Measurements from ENCODE around the gene GREB1L.

The GREB1L gene

DNA sequence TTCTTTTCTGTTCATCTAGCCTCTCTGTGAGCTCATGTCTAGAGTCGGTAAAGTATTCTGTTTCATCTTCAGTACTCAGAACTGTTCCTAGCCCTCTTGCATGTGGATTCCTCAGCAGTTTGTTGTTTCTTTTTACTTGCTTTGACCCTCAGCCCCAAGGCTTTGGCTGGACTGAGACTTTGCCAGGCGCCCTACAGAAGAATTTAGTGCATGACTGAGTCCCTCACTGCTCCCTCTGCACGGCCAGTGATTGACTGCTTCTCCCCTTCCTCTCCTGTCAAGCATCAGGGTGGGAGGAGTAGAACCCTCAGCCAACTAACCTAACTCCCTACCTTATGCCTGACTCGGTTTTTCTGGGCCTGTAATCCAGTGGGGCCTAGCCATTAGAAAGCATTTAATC, 248.7 kb downstream of the GREB1L start:
- no peak for DNase-seq

DNA sequence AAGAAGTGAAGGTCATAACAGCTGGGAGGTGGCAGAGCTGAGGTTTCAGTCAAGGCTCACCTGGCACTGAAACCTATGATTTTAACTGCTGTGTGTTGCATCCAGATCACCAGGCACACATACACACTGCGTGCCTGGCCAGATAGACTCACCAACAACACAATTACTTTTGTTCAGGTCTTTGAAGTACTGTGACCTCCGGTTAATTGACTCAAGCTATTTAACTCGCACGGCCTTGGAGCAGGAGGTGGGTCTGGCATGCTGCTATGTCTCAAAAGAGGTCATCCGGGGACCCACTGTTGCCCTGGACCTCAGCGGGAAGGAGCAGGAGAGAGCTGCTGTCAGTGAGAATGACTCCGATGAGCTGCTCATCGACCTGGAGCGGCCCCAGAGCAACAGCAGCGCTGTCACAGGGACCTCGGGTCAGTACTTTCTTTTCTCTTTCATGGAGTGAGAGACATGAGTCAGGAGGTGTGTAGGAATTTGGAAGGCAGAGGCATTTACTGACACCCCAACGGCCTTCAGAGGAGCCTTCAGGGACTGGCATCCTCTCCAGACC, 254.3 kb downstream of the GREB1L start:
- no peak for DNase-seq

DNA sequence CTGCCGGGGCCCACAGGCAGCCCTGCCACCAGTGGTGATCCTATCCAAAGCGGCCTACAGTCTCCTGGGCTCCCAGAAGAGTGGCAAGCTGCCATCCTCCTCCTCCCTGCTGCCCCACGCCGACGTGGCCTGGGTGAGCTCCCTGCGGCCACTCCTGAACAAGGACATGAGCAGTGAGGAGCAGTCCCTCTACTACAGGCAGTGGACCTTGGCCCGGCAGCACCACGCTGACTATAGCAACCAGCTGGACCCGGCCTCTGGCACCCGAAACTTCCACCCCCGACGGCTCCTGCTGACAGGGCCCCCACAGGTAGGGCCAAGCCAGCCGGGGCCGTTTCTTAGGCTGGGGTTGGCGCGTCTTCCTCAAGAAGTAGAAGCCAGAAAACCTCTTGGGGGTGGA, 258.0 kb downstream of the GREB1L start:
- DNase-seq: no peak

DNA sequence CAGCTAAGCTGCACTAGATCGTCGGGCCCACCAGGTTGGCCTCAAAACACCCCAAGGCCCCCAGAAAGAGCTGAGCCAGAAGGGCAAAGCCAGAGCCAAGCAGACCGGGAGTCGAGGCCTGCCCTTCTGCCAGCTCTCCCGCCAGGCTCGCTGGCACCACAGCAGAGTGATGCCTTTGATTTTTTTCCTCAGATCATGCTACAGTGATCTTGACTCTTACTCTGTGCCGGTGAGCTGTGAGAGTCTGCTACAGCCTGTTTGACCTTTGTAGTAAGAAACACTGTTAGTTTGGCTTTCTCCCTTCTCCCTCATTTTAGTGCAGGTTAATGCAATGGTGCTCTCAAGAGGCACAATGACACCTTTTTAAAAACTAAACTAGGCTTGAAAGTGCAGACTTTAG, 260.6 kb downstream of the GREB1L start:
- no peak for DNase-seq

DNA sequence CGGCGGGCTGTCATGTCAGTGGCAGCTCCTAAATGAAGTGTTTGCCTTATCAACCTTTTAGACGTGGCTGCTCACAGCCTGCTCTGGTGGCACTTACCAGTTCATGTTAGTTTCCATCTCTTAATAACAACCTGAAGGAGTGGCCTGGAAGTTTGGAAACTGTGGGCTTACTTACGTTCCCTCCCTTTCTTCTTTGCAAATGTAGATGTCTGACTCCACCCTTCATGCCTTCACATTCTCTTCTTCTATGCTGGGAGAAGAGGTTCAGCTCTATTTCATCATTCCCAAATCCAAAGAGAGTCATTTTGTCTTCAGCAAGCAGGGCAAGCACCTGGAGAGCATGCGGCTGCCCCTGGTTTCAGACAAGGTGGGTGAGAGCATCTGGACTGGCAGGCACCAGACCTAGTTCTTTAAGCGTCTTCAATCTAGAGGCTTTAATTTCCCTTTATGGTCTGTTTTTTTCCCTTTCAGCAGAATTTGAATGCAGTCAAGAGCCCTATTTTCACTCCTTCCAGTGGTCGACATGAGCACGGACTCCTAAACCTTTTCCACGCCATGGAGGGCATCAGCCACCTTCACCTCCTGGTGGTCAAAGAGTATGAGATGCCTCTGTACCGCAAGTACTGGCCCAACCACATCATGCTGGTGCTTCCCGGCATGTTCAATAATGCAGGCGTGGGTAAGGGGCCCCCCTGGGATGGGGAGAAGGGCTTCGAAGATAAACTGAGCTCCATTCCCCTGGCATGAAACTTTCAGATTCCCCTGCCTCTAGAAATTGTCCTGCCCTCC, 266.1 kb downstream of the GREB1L start:
- no peak for DNase-seq

DNA sequence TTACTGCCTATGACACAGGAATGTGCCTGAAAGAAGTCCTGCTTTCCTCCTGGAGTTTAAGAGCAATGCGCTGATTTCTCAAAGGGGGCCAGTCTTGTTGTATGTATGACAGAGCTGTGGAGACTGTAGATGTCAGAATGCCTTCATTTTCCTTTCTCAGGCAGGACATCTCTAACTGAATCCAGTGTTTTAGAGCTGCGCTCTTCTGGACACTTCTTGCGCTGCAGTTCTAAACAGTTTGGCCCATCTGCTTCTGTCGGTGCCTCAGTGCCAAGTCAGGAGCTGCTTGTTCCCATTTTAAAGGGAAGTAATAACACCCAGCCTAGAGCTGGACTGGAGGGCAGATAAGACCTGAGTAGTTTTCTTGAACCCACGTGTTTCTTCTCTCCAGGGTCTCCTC, 267.0 kb downstream of the GREB1L start:
- no peak for DNase-seq

DNA sequence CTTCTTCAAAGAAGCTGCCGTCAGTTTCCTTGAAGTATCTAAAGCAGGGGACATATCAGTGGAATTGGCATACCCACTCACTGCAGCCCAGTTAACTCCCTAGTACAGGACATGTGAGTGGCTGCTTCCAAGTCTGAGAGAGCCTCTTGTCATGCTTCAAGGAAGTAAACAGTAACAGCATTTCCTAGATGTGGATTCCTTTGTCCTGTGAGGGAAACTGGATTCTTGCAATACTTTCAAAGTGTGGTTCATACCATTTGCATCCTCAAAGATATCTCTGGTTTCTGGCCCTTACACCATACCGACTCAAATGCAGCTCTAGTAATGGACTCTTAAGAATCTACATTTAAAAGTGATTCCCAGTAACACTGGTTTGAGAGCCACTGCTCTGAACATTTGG, 271.3 kb downstream of the GREB1L start:
- no peak for DNase-seq

DNA sequence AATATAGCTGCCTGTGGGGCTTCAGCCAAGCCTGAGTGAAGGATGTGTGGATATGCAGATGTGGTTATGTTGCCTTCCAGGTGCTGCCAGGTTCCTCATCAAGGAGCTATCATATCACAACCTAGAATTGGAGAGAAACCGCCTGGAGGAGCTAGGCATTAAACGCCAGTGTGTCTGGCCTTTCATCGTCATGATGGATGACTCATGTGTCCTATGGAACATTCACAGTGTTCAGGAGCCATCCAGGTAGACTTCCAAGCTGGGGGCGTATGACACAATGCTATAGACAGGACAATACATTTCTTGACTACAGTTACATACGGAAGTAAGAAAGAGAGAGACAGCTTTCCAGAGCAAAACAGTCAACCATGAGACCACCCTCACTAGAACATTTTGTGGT, 271.7 kb downstream of the GREB1L start:
- no peak for DNase-seq

DNA sequence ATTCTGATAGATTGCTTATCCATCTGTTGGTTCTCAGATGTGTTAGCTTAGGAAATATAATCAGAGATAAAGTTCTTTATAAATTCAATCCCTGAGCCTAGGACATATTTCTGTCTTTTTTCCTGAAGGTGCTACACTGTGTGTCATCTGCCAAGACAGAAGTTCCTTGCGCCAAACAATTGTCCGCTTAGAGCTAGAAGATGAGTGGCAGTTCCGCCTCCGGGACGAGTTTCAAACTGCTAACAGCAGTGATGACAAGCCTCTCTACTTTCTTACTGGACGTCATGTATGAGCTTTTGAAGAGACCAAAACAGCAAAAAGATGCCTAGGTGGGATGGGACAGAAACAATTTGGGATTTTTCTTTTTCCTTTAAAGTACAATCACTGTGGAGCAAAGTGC, 280.5 kb downstream of the GREB1L start:
- no peak for DNase-seq

DNA sequence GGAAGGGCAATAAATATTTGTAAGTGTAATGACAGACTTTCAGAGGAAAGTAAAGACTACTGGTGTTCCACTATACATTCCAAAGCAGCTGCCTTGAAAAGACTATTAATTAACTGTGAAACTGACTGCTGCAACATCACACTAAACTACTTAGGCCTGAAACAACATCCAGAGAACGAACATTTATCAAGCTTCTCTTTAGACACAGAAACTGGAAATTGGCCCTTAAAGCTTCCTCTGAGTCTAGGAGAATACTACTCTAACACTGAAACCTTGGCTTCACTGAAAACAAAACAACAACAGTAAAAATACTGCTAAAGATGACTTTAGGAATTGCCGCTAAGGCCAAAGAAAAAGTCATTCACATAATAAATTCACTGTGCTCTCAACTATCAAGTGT, 283.9 kb downstream of the GREB1L start:
- DNase-seq: no peak

DNA sequence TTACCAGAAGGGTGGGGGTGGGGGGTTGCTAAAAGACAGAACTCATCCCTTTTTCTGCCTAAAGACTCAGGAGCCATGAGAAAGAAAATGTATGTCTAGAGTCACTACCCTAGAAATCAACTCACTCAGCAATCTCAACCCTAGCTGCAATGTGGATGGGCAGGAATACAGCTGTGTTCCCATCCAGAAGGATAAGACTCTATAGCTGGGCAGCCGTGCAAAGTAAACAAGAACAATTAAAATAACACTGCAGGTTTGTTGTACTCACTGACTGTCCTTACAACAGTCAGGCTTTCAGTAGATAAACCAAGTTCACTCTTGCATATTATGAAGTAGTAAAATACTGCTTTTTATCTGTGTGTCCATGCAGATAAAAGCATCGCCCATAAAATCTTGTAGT, 284.4 kb downstream of the GREB1L start:
- DNase-seq: no peak

DNA sequence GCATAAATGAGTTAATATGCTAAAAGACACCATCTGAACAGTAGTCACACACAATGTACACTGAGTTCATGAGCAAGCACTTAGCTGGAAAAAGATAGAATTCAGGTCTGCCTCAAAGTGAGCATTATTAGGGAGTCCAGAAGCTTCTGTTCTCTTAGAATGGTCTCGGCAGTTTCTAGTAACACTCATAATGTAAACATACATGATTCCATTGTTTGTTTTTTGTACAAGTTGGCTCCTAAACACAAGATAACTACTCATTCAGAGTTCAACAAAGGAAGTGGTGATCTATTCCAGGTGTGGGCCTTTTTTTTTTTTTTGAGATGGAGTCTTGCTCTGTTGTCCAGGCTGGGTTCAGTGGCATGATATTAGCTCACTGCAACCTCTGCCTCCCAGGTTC, 292.3 kb downstream of the GREB1L start:
- no peak for DNase-seq

DNA sequence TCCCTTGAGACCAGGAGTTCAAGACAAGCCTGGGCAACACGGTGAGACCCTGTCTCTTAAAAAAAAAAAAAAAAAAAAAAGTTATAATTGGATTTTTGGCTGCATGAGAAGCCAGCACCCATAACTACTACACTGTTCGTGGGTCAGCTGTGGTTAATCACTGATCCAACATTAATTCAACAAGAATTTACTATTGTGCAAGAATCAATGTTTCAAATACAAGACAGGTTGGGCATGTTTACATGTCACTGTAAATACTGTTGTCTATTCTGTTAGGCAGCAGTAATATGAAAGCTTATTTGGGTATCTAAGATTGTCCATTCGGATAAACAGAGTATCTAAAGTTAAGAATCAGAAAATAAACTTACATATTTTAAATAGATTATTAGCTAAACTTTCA, 296.2 kb downstream of the GREB1L start:
- DNase-seq: no peak

DNA sequence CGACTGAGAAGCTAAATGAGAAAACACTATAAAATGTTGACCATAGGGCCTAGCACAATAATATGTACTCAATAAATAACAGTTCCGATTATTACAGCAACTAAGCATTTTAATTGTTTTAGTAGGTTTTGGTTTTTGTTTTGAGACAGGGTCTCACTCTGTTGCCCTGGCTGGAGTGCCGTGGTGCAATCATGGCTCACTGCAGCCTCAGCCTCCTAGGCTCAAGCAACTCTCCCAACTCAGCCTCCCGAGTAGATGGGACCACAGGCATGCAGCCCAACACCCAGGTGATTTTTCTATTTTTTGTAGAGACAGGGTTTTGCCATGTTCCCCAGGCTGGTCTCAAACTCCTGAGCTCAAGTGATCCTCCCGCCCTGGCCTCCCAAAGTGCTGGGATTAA, 304.4 kb downstream of the GREB1L start:
- no peak for DNase-seq

DNA sequence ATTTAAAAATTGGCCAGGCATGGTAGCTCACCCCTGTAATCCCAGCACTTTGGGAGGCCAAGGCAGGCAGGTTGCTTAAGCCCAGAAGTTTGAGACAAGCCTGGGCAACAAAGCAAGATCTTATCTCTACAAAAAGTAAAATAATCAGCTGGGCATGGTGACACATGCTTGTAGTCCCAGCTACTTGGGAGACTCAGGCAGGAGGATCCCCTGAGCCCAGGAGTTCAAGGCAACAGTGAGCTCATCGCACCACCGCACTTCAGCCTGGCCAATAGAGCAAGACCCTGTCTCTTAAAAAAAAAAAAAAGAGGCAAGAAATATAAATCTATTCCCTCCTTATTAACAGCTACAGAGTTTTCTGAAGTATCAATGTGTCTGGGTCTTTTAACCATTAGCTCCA, 306.6 kb downstream of the GREB1L start:
- no peak for DNase-seq

DNA sequence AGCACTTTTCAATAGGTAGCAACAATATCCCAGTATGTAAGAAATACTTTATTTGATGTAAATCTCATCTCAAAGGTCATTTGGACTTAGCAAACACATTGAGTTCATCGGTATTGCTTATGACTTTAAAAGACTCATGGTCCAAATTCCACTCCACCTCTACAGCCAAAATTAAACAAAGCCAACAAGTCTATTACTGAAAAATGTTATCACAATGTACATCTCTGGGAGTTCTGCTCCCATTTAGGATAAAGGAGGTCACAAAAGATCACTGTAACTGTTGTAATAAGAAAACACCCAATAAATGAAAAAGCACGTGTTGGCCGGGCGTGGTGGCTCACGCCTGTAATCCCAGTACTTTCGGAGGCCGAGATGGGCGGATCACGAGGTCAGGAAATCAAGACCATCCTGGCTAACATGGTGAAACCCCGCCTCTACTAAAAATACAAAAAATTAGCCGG, 308.5 kb downstream of the GREB1L start:
- no peak for DNase-seq

DNA sequence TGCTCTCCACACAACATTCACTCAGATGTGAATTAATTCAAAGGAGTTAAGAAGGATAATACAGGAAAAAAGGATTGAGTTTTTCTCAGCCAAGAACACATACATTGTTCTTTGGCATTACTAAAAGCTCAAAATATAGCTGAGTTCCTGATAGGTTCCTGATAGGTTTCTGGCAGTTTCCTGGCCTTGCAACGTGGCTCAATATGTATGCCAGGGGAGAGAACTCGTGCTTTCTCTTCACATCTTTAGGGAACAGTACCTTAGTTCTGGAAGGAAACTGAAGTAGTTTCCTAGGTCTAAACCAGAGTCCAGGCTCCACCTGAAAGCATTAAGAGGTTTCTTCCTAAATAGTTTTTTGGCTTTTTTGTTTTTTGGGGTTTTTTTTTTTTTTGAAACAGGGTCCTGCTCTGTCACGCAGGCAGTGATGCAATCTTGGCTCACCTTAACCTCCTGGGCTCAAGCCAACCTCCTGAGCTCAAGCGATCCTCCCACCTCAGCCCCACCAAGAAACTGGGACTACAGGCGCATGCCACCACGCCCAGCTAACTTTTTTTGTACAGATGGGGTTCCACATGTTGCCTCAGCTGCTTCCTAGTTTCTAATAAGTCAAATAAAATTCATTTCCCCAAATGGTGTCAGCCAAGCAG, 315.7 kb downstream of the GREB1L start:
- no peak for DNase-seq

DNA sequence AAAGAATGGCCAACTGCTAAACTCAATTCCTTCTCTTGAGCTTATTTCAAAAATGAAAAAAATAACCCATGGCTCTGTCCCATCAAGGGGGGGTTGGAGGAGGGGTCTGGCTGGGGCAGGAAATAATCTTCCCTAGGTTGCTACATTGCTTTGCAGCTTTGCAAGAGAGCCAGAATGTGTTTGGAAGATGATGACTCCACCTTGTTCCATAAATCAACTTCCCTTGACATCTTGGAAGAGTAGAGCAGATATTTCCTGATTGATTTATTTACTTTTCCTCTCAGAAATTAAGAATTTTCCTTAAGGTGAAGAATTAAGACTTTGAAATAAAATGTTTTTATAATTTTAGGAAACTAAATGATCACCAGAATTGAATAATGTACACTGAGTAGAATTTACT, 317.2 kb downstream of the GREB1L start:
- no peak for DNase-seq

DNA sequence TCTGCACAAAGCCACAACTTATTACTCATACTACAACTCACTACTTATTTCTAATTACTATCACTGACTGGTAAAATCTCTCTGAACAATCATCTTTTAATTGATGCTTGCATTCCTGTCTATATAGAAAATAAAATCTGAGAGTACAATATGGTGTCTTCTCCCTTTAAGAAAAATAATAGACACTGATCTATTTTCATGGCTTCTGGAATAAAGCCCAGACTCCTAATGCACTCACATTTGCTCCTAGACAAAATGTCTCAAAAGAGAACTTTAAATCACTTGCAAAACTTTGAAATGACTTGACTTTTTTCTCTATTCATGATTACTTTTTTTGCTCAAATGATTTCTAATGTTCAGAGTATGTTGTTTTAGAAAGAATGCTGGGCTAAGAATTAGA, 329.7 kb downstream of the GREB1L start:
- no peak for DNase-seq
